Esophagus muscularis mucosa (tissue), 3 donors: Measurements from ENCODE around the gene FBXW4.

Experiments
- CTCF ChIP-seq, 3 experiments: fragments of 200-600 bp in 2 of 3; fragments of 450-650 bp in 1 of 3; sonication (generic) in 2 of 3; IDR thresholded peaks; one replicate each; pipeline ENCODE4 v1.5.1; 2017 to 2019; ENCODE audit warnings: antibody characterized with exemption in 3 of 3, mild to moderate bottlenecking in 2 of 3, moderate library complexity in 1 of 3
- POLR2A ChIP-seq: fragments of 450-650 bp; IDR thresholded peaks from one replicate; pipeline ENCODE4 v1.6.1; 2017; ENCODE audit warnings: antibody characterized with exemption, moderate library complexity, mild to moderate bottlenecking, low read depth
- POLR2AphosphoS5 ChIP-seq, 2 donors: sonication (generic); formaldehyde crosslinking; IDR thresholded peaks; one replicate each; pipeline ENCODE4 v1.6.1; 2017; ENCODE audit warnings: antibody characterized with exemption in 2 of 2

DNA sequence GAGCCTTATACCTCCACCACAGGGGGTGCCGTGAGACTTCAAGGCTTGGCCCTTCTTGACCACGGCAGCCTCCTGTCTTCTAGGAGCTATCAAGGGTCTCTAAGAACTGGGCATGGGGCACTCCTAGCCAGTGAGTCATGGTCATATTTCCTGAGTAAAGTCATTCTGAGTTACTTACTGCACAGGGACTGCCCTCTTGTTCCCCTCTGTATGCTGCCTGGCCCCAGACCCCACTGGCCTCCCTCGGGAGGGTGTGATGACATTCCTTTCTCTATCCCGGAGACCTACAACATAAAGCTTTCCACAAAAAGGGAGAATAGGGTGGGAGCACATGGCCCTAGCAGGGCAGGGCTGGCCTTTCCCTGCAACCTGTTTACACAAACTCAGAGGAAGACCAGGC, 85.5 kb downstream of the FBXW4 start:
- TF ChIP-seq POLR2AphosphoS5 (IDR thresholded peaks at IDR 0.05) (no peak), POLR2A (no peak), CTCF (IDR thresholded peaks at IDR 0.05) (no peak)
